Umbilical cord (tissue), 1 donor: ENCODE measurements around the gene OR51I1. TPM values are rescaled to one million over a fixed set of nuclear protein-coding genes. Genes with fewer than 3 reads are reported as not detected.

Source experiments
- total RNA-seq: library from RNA; depleted of rRNA; stranded (reverse); fragments of >200 nt; gene quantifications from one replicate; pipeline ENCODE4 v1.2.3, GENCODE V29; 2014; ENCODE audit warnings: low replicate concordance; ENCODE audit not compliant: insufficient read depth

The OR51I1 gene
- total RNA-seq, 1 donor from 2014 or later = 6.3 TPM

Other genes with a start within 250 kb of the OR51I1 start
- 15.9 TPM for gene OR51V1, start 240.8 kb downstream of the OR51I1 start, total RNA-seq
- gene HBB, start 214.4 kb downstream of the OR51I1 start, total RNA-seq = 3,180 TPM
- not detected for gene HBD, start 207.0 kb downstream of the OR51I1 start, total RNA-seq
- gene HBG1, start 191.7 kb downstream of the OR51I1 start, total RNA-seq = 278 TPM
- gene HBG2, start 186.7 kb downstream of the OR51I1 start, total RNA-seq = 9,844 TPM
- gene HBE1, start 171.6 kb downstream of the OR51I1 start, total RNA-seq = 40.9 TPM
- gene OR51B4, start 139.6 kb downstream of the OR51I1 start, total RNA-seq = 3.1 TPM
- 2.9 TPM for gene OR51B2, start 117.2 kb downstream of the OR51I1 start, total RNA-seq
- gene OR51B5, start 98.0 kb downstream of the OR51I1 start, total RNA-seq = 17.1 TPM
- gene OR51B6, start 90.0 kb downstream of the OR51I1 start, total RNA-seq = 3.6 TPM
- 3.9 TPM for gene OR51M1, start 57.7 kb downstream of the OR51I1 start, total RNA-seq
- not detected for gene OR51Q1, start 19.4 kb downstream of the OR51I1 start, total RNA-seq
- 3.1 TPM for gene OR51I2, start 7.8 kb upstream of the OR51I1 start, total RNA-seq
- not detected for gene OR52D1, start 47.2 kb upstream of the OR51I1 start, total RNA-seq
- 2.6 TPM for gene UBQLN3, start 68.4 kb upstream of the OR51I1 start, total RNA-seq
- not detected for gene UBQLNL, start 75.2 kb upstream of the OR51I1 start, total RNA-seq
- 1.7 TPM for gene OR52H1, start 107.0 kb upstream of the OR51I1 start, total RNA-seq
- gene OR52B6, start 139.4 kb upstream of the OR51I1 start, total RNA-seq = not detected
- 4.1 TPM for gene TRIM6, start 155.1 kb upstream of the OR51I1 start, total RNA-seq
- 10.1 TPM for gene TRIM34, start 183.5 kb upstream of the OR51I1 start, total RNA-seq
- 22.9 TPM for gene TRIM5, start 243.6 kb upstream of the OR51I1 start, total RNA-seq
- gene TRIM22, start 248.3 kb upstream of the OR51I1 start, total RNA-seq = 67.7 TPM